ENCODE measurements around the gene TYW1. TPM values are rescaled to one million over a fixed set of nuclear protein-coding genes. Genes with fewer than 3 reads are reported as not detected.
"Not testable (repeated sequence)": the region's sequence is repeated elsewhere in the genome, so short reads cannot be mapped to it uniquely, and the experiment has no call there.

TYW1 gene
- total RNA-seq, 2 experiments from 2014 or later, result 15.4 to 16.4 TPM

- CTCF ChIA-PET, result interaction anchor here (0.6 kb wide), 1 partner anchor 123 kb away, joined by 6 read pairs; no protein-coding TSS in a partner anchor
- H3K4me3 Mint-ChIP-seq; H3K27me3 Mint-ChIP-seq; H3K4me1 Mint-ChIP-seq; H3K27ac Mint-ChIP-seq; H3K36me3 Mint-ChIP-seq (ENCODE audit: low read depth); POLR2A ChIA-PET; DNase-seq; H3K9me3 Mint-ChIP-seq: not testable (repeated sequence)
Measured at GRCh38 chr7:67178915-67179688, 182.5 kb downstream of the TYW1 start.

DNA sequence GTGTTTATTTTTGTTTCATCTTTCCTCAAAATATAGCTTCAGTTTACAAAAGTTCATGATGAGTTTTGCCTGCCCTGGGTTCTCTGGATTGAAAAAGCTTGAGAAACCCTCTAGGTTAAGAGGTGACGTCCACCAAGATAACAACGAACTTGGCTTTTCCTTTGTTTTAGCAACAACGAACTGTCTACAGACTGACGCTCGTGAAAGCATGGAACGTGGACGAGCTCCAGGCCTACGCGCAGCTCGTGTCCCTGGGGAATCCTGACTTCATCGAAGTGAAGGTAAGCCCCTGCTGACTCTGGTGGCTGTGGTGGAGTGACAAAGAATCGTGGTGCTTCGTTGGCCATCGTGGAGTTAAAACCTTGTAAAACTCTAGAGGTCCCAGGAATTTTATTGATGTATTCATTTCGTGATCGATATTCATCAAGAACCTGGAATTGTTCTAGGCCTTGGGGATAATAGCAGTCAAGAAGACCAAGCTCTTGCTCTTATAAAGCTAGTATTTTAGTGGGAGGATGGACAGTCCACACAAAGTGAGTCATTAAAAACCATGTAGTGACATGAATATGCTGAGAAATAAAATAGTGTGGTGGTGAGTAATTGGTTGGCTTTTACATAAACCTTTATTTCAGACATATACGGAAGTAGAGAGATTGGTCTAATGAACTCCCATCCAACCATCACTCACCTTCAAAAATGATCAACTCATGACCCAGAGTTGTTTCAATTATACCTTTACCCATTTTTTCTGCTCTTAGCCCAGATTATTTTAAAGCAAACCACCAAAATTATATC lies 186.5 kb downstream of the TYW1 start:
- H3K27me3 Mint-ChIP-seq; H3K4me3 Mint-ChIP-seq; CTCF ChIA-PET; H3K9me3 Mint-ChIP-seq; DNase-seq; H3K4me1 Mint-ChIP-seq; POLR2A ChIA-PET; H3K36me3 Mint-ChIP-seq (ENCODE audit: low read depth); H3K27ac Mint-ChIP-seq: not testable (repeated sequence)

- POLR2A ChIA-PET; H3K9me3 Mint-ChIP-seq; DNase-seq; H3K4me3 Mint-ChIP-seq; H3K4me1 Mint-ChIP-seq; H3K36me3 Mint-ChIP-seq (ENCODE audit: low read depth); H3K27me3 Mint-ChIP-seq: not testable (repeated sequence)
- CTCF ChIA-PET, result interaction anchor here (0.6 kb wide), 1 partner anchor 11 kb away, joined by 3 read pairs; no protein-coding TSS in a partner anchor
- peak overlapping the region; percentile 41 for H3K27ac Mint-ChIP-seq
Measured at GRCh38 chr7:67184912-67185659, 188.5 kb downstream of the TYW1 start.

DNA sequence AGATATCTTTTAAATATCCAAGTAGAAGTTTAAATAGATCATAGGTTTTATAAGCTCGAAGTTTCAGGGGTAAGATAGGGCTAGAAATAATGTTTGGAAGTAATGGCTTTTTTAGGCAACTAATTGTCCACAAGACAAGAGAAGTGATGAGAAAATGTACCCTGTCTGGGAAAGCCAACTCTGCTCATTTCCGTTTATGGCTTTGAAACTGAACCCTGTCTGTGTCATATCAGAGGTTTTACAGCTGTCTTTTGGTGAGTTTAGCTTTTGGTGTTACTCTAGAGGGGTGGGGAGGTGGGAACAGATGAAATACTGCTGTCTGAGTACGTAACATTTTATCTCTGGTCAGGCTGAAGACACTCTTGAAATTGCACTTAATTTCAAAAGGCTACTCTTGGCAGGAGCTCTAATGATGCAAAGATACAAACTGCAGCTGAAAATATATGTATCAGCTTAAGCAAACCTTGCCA lies 189.1 kb downstream of the TYW1 start:
- H3K4me1 Mint-ChIP-seq, result peaks cover 14% of the 10 kb centered on the region
- CTCF ChIA-PET, result interaction anchor here (0.6 kb wide), 1 partner anchor 12 kb away, joined by 3 read pairs; no protein-coding TSS in a partner anchor
- H3K36me3 Mint-ChIP-seq (ENCODE audit: low read depth); POLR2A ChIA-PET; DNase-seq; H3K4me3 Mint-ChIP-seq; H3K9me3 Mint-ChIP-seq; H3K27ac Mint-ChIP-seq; H3K27me3 Mint-ChIP-seq: not testable (repeated sequence)

- H3K4me1 Mint-ChIP-seq, result peaks cover 25% of the 10 kb centered on the region
- H3K36me3 Mint-ChIP-seq (ENCODE audit: low read depth); H3K4me3 Mint-ChIP-seq; POLR2A ChIA-PET; H3K27ac Mint-ChIP-seq; H3K9me3 Mint-ChIP-seq; H3K27me3 Mint-ChIP-seq; CTCF ChIA-PET; DNase-seq: not testable (repeated sequence)
Measured at GRCh38 chr7:67189160-67189559, 192.5 kb downstream of the TYW1 start.

- POLR2A ChIA-PET; H3K27me3 Mint-ChIP-seq; H3K4me3 Mint-ChIP-seq; H3K9me3 Mint-ChIP-seq; DNase-seq; H3K27ac Mint-ChIP-seq; H3K36me3 Mint-ChIP-seq (ENCODE audit: low read depth): not testable (repeated sequence)
- H3K4me1 Mint-ChIP-seq, result peaks cover 23% of the 10 kb centered on the region
- CTCF ChIA-PET, result interaction anchor here (0.6 kb wide), 1 partner anchor 682 kb away, joined by 3 read pairs; no protein-coding TSS in a partner anchor
Measured at GRCh38 chr7:67189801-67190465, 193.3 kb downstream of the TYW1 start.

DNA sequence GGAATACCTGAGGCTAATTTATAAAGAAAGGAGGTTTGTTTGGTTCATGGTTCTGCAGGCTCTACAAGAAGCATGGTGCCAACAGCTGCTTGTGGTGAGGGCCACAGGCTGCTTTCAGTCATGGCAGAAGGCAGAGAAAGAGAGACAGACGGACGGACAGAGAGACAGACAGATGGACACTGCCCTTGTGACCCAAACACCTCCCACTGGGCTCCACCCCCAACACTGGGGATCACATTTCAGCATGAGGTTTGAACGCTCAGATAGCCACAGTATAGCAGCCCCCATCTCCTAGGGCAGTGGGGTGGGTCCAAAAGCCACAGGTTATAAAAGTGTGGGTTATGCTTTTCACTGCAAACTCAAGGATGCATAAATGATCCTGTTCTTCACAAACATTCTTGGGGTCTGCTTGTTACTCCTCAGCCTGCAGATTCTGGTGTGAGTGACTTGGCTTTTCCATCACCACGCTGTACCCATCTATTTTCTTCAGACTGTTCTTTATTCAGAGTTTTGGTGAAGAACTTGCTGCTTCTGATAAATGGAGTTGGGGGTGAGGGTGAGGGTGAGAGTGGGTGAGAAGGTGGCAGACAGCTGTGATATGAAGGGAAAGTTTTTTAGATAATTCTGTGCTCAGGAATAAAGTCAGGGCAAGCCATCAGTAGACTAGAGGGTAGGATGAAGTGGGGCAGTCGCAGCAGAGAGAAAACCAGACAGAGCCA lies 194.5 kb downstream of the TYW1 start:
- POLR2A ChIA-PET, H3K9me3 Mint-ChIP-seq, H3K4me3 Mint-ChIP-seq, CTCF ChIA-PET, DNase-seq, H3K27me3 Mint-ChIP-seq, H3K27ac Mint-ChIP-seq: not testable (repeated sequence)
- H3K4me1 Mint-ChIP-seq, result peaks cover 17% of the 10 kb centered on the region
- peaks cover 15% of the 10 kb centered on the region for H3K36me3 Mint-ChIP-seq (ENCODE audit: low read depth)

DNA sequence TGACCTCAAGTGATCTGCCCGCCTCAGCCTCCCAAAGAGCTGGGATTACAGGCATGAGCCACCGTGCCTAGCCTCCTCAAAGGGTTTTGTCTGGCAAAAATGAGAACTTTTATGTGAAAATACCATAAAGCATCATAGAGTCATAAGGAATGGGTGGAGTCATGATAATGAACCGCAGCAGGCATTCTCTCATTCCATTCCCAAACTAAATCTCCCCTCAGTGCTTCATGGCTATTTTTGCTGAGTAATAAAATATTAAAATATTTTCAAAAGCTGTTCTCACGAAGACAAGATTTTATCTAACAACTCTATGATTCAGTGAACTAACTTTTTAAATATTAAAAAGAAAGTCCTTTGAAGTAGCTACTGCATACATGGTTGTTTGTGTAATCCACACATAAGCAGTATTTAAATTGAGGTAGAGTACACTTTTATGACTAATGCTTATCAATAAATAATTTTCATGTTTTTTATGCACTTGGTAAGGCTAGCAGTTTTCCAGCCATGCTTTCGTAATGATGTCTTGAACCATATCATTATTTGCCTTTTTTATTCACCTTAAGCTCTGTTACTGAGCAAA lies 195.6 kb downstream of the TYW1 start:
- Mint-ChIP-seq H3K9me3 (peaks cover 11% of the 10 kb centered on the region), H3K36me3 (ENCODE audit: low read depth) (peaks cover 23% of the 10 kb centered on the region), H3K4me1 (peaks cover 17% of the 10 kb centered on the region)
- H3K27ac Mint-ChIP-seq, H3K4me3 Mint-ChIP-seq, POLR2A ChIA-PET, CTCF ChIA-PET, H3K27me3 Mint-ChIP-seq, DNase-seq: not testable (repeated sequence)

GRCh38 chr7:67192889-67193613 lies 196.4 kb downstream of the TYW1 start:
- H3K4me3 Mint-ChIP-seq, POLR2A ChIA-PET: not testable (repeated sequence)

DNA sequence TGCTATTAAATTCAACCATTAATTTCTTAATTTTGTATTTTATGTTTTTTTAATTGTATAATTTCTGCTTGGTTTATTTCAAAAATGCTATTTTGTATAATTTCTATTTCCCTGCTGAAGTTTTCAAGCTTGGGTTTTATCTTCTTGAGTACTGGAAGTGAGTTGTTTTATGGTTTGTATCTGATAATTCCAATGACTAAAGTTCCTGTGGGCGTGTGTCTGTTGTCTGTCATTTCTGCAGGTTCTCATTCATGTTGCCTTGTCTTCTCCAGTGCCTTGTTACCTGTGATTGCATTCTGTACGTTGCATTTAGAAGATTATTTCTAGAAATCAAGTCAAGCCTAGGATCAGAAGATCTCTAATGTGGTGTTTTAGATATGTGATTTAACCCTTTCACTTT lies 199.5 kb downstream of the TYW1 start:
- H3K4me3 Mint-ChIP-seq, H3K27ac Mint-ChIP-seq, CTCF ChIA-PET, H3K27me3 Mint-ChIP-seq, POLR2A ChIA-PET, DNase-seq: not testable (repeated sequence)
- Mint-ChIP-seq H3K9me3 (peaks cover 11% of the 10 kb centered on the region), H3K4me1 (peaks cover 10% of the 10 kb centered on the region), H3K36me3 (ENCODE audit: low read depth) (peaks cover 37% of the 10 kb centered on the region)

More at GRCh38 chr7:67192889-67193613, 196.4 kb downstream of the TYW1 start:
- CTCF ChIA-PET, H3K27me3 Mint-ChIP-seq, DNase-seq, H3K27ac Mint-ChIP-seq: not testable (repeated sequence)
- peaks cover 25% of the 10 kb centered on the region for H3K36me3 Mint-ChIP-seq (ENCODE audit: low read depth)
- H3K4me1 Mint-ChIP-seq, result peaks cover 17% of the 10 kb centered on the region
- H3K9me3 Mint-ChIP-seq, result peaks cover 11% of the 10 kb centered on the region

DNA sequence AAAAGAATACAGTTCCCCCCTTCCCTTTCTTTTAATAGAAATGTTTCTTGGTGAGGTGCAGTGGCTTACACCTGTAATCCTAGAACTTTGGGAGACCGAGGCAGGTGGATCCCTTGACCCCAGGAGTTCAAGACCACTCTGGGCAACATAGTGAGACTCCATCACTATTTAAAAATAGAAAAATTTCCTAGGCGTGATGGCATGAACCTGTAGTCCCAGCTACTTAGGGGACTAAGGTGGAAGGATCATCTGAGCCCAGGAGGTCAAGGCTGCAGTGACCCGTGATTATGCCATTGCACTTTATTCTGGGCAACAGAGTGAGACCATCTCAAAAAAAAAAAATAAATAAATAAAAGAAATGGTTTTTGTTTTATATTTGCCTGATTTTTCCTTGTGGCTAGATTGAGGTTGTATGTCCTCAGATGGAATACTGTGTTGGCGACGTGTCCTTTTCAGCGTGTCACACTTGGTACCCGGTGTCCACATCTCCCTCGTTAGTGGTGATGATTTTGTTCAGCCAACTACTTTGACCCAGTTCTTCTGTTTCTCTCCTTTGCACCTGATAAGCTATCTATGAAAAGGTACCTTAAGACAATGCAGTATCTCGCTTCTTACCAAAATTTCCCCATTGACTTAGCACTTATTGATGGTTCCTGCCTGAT lies 202.4 kb downstream of the TYW1 start:
- H3K27ac Mint-ChIP-seq, POLR2A ChIA-PET, H3K4me1 Mint-ChIP-seq, H3K9me3 Mint-ChIP-seq, H3K27me3 Mint-ChIP-seq, CTCF ChIA-PET, H3K4me3 Mint-ChIP-seq, DNase-seq: not testable (repeated sequence)
- H3K36me3 Mint-ChIP-seq (ENCODE audit: low read depth), result peaks cover 31% of the 10 kb centered on the region
